GM13977 (cell line): Measurements from ENCODE around the gene DYNC1I1.

ENCODE experiments used
- DNase-seq: peaks from one replicate; pipeline ENCODE4 v3.0.0; 2012; ENCODE audit warnings: low spot score
- in situ Hi-C: fragments of 300-500 bp; cut with MboI; formaldehyde crosslinking; loops from one replicate; pipeline ENCODE4 v1.12.0; 2022; ENCODE audit warnings: low sequenced_read_pairs, low pct_unique_long_range_greater_than_20kb, mixed read lengths, inconsistent platforms; ENCODE audit not compliant: unreplicated experiment
- TF ChIP-seq, protein P1 (sequence below): IDR thresholded peaks from 2 replicates; pipeline ENCODE4 v1.5.1; 2012; ENCODE audit warnings: mild to moderate bottlenecking, control low read depth; ENCODE audit not compliant: insufficient read depth; ENCODE audit errors: extremely low read depth, missing control alignments

DYNC1I1 gene

DNA sequence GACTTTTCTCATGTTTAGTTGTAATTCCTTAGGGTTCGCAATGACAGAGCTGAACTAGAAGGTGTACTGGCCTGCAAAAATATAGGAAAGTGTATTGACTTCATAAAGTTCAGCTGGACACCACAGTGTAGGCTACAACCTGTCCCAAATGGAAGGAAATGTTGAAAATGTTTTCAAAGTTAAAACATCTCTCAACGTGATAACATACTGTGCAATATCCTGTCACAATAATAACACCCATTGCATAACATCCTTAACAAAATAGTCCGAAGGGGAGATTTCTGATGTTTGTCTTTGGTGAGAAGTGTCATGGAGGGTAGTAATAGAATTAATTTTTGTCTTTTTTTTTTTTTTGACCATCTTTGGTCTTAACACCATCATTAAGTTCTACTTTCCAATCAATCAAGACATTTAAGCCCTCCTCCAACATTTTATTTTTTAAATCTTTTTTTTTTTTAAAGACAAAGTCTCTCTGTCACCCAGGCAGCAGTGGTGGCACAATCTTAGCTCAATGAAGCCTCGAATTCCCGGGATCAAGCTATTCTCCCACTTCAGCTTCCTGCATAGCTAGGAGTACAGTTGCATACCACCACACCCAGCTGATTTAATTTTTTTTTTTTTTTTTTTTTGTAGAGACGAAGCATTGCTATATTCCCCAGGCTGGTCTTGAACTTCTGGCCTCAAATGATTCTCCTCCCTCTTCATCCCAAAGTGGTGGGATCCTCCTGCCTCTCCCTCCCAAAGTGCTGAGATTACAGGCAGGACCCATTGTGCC lies 45.7 kb downstream of the DYNC1I1 start:
- TF ChIP-seq, protein P1, sequence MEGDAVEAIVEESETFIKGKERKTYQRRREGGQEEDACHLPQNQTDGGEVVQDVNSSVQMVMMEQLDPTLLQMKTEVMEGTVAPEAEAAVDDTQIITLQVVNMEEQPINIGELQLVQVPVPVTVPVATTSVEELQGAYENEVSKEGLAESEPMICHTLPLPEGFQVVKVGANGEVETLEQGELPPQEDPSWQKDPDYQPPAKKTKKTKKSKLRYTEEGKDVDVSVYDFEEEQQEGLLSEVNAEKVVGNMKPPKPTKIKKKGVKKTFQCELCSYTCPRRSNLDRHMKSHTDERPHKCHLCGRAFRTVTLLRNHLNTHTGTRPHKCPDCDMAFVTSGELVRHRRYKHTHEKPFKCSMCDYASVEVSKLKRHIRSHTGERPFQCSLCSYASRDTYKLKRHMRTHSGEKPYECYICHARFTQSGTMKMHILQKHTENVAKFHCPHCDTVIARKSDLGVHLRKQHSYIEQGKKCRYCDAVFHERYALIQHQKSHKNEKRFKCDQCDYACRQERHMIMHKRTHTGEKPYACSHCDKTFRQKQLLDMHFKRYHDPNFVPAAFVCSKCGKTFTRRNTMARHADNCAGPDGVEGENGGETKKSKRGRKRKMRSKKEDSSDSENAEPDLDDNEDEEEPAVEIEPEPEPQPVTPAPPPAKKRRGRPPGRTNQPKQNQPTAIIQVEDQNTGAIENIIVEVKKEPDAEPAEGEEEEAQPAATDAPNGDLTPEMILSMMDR, result no peak
- DNase-seq, result no peak
- in situ Hi-C loops, result no loop called here

- no peak for DNase-seq
- in situ Hi-C loops, result no loop called here
- TF ChIP-seq, protein P1, result no peak
Measured at GRCh38 chr7:95820778-95821177, 48.4 kb downstream of the DYNC1I1 start.

DNA sequence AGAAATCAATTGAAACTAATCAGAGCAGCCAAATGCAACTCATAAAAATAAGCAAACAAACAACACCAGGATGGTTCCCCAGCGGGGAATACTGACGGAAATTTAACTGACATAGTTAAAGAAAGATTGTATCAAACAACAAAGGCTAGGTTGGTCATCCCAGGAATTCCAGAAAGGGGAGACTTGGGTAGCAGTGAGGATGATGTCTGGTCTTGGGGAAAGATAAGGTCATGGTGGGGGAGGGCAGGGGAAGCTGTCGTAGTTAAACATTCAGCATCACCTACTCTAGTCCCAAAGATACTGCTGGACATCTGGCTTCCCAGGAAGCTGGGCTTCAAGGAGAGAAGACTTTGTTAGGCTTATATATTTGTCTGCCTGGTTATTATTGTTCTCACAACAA lies 50.4 kb downstream of the DYNC1I1 start:
- TF ChIP-seq, protein P1, result no peak
- in situ Hi-C loops, result no loop called here
- DNase-seq, result no peak

- no peak for DNase-seq
- in situ Hi-C loops, result no loop called here
- TF ChIP-seq, protein P1, result no peak
Measured at GRCh38 chr7:95824616-95825015, 52.3 kb downstream of the DYNC1I1 start.

DNA sequence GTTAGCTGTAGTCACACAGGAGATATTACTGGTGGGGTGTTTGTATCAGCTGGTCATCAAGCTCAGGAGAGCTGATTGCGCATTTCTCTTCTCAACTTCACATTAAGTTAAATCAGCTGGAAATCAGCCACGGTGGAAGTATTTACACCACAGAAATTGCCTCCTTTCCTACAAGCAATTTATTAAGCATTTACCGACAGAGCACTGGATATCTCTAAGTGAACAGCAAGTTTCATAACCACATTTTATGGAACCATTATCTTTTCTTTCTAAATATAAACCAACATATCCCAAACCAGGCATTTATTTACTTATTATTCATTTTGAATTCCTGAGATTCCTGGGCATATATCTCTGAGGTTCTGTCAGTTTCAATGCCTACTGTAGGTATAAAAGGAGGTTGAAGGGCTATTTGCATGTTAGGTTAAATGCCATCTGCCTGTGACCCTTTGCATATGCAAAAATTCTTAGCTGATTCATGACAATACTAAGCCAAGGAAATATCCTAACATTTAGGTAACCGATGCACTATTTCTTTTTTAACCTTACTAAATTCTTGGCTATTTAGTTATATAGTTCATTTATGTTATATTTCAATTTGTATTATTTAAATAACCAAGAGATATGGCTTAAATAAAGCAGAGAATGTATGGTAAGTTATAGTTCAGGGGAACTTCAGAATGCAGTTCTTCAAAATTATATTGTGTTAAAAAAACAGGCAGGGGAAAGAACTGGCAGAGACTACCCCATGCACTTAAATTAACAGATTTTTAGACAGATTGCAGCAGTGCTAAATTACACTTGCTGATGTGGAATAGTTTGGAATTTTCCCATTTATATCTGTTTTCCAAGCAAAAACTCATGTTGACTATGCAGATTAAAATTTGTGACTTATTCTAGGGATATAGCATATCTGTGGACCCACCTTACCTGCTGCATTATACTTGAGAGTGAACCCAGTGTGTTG lies 56.8 kb downstream of the DYNC1I1 start:
- TF ChIP-seq, protein P1, result no peak
- no peak for DNase-seq
- in situ Hi-C loops, result no loop called here
